Lower lobe of right lung (tissue), 2 donors: Measurements from ENCODE around the gene ZNF274. TPM values are rescaled to one million over a fixed set of nuclear protein-coding genes. Genes with fewer than 3 reads are reported as not detected.

Experiments
- ATAC-seq, 2 donors: fragments of 200-7000 bp; cut with Tn5 transposase; one replicate each; pipeline ENCODE4 v1.9.1; 2020 to 2022; ENCODE audit warnings: mild to moderate bottlenecking in 2 of 2, moderate library complexity in 2 of 2
- DNase-seq: peaks from one replicate; pipeline ENCODE4 v3.0.0-alpha.2; 2020
- H3K27ac ChIP-seq: fragments of 200-600 bp; one replicate; pipeline ENCODE4 v1.8.0; 2022
- H3K27me3 ChIP-seq: fragments of 200-600 bp; one replicate; pipeline ENCODE4 v1.8.0; 2022; ENCODE audit warnings: low read depth
- H3K36me3 ChIP-seq: fragments of 200-600 bp; one replicate; pipeline ENCODE4 v1.8.0; 2022; ENCODE audit warnings: mild to moderate bottlenecking
- H3K4me1 ChIP-seq: fragments of 200-600 bp; one replicate; pipeline ENCODE4 v1.8.0; 2022
- H3K4me3 ChIP-seq: fragments of 200-600 bp; one replicate; pipeline ENCODE4 v1.8.0; 2022; ENCODE audit warnings: mild to moderate bottlenecking
- H3K9me3 ChIP-seq: fragments of 200-600 bp; one replicate; pipeline ENCODE4 v1.8.0; 2022
- intact Hi-C: fragments of 100-400 bp; cut with DNase I; formaldehyde crosslinking; loops from one replicate; pipeline ENCODE4 v1.11.0; 2022
- total RNA-seq: library from RNA; stranded (reverse); fragmentation: NEBNext Ultra II Directional; extraction: Animal tissue kit (Norgen Biotek cat#: 25700); gene quantifications from one replicate; pipeline ENCODE4 v1.2.1, GENCODE V29; 2021
- TF ChIP-seq, protein P1 (sequence below): fragments of 200-600 bp; IDR thresholded peaks from one replicate; pipeline ENCODE4 v1.8.0; 2022; ENCODE audit warnings: antibody characterized with exemption, mild to moderate bottlenecking
- donor health status: DM: no; HTN: yes; CAD: no; lungs with severe emphysema.

Gene ZNF274
- total RNA-seq, 1 donor from 2014 or later, result 27.6 TPM

DNA sequence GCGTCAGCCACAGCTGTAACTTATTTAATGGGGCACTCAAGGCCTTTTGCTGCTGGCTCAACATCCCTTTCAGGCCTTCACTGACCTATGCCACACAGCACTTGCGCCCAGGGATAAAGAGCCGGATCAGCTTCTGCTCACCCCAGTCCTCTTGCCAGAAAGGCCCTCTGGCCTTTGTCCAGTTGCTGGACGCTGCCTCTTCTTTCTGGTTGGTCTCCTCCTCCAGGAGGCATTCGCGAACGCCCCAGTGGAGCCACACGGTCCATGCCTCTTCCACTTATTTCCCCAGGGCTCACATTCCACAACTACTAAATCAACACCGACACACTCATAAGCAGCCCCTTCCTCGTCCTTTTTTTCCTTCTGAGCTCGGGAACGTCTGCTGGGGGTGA is 28.6 kb upstream of the ZNF274 start:
- peak; percentile 43 to 44 for ATAC-seq
- intact Hi-C loops, result no loop called here

DNA sequence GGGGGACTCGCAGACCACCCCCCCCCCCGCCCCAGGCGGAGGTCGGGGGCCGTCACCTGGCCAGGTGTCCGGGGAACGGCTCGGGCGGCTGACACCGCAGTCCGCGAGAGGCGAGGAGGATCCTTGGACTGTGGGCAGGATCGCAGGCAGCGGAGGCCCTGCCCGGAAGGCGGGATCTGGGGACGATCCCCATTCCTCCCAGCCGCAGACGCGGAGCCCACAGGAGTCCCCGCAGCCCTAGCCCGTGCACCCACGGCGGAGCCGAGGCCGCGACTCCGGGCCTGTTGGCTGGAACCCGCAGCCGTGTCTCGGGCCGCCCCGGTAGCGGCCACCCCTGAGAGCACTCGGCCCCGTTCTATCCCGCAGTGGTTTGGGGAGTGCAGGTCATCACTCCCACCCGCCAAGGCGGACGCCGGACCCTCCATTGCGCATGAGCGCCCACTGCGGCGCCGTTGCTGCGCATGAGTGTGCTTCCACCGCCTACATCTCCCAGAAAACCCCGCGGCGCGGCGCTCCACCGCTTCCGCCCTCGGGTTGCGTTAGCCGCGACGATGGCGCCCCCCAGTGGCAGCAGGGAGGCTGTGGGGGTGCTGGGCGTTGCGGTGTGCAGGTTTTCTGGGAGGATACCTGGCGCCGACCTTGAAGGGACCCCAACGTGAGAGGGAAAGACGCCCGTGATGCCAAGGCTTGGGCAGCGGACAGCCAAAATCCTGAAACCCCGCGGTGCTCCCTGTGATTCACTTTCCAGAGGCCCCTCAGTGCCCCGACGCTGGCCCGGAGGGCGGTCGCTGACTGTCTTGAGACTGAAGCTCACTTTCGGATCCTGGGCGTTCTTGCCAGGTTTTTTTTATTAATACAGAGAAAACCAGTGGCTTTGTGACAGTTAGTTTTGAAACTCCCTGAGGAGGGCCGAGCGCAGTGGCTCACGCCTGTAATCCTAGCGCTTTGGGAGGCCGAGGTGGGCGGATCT is 27.9 kb upstream of the ZNF274 start:
- Histone ChIP-seq H3K36me3 (no peaks in the 10 kb centered on the region), H3K4me3 (peak overlapping the region; percentile 92), H3K9me3 (peaks cover 6% of the 10 kb centered on the region), H3K27me3 (no peaks in the 10 kb centered on the region), H3K4me1 (peaks cover 20% of the 10 kb centered on the region), H3K27ac (peak overlapping the region; percentile 90)
- intact Hi-C loops, result loop anchor here (5.0 kb wide), 1 partner anchor 133 kb away; no protein-coding TSS in a partner anchor
- peak; percentile 96 for DNase-seq
- TF ChIP-seq, protein P1, sequence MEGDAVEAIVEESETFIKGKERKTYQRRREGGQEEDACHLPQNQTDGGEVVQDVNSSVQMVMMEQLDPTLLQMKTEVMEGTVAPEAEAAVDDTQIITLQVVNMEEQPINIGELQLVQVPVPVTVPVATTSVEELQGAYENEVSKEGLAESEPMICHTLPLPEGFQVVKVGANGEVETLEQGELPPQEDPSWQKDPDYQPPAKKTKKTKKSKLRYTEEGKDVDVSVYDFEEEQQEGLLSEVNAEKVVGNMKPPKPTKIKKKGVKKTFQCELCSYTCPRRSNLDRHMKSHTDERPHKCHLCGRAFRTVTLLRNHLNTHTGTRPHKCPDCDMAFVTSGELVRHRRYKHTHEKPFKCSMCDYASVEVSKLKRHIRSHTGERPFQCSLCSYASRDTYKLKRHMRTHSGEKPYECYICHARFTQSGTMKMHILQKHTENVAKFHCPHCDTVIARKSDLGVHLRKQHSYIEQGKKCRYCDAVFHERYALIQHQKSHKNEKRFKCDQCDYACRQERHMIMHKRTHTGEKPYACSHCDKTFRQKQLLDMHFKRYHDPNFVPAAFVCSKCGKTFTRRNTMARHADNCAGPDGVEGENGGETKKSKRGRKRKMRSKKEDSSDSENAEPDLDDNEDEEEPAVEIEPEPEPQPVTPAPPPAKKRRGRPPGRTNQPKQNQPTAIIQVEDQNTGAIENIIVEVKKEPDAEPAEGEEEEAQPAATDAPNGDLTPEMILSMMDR, result peak; percentile 95
- peak; percentile 98 to 99 for ATAC-seq

More for the DNA sequence above, 28.6 kb upstream of the ZNF274 start:
- Histone ChIP-seq H3K27me3 (no peaks in the 10 kb centered on the region), H3K4me1 (peaks cover 26% of the 10 kb centered on the region), H3K4me3 (peak overlapping the region; percentile 92), H3K9me3 (peaks cover 6% of the 10 kb centered on the region), H3K27ac (peak overlapping the region; percentile 90), H3K36me3 (no peaks in the 10 kb centered on the region)
- TF ChIP-seq, protein P1, result no peak
- peak; percentile 48 for DNase-seq

DNA sequence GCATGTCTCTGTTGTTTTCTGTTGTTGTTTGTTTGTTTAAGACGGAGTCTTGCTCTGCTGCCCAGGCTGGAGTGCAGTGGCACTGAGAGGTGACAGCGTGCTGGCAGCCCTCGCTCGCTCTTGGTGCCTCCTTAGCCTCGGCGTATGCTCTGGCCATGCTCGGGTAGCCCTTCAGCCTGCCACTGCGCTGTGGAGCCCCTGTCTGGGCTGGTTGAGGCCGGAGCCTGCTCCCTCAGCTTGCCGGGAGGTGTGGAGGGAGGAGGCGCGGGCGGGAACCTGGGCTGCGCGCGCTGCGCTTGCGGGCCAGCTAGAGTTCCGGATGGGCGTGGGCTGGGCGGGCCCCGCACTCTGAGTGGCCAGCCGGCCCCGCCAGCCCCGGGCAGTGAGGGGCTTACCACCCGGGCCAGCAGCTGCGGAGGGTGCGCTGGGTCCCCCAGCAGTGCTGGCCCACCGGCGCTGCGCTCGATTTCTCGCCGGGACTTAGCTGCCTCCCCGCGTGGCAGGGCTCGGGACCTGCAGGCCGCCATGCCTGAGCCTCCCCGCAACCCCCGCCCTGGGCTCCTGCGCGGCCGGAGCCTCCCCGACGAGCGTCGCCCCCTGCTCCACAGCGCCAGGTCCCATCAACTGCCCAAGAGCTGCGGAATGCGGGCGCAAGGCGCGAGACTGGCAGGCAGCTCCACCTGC is 25.7 kb upstream of the ZNF274 start:
- Histone ChIP-seq H3K4me3 (no peak overlapping the region), H3K36me3 (no peaks in the 10 kb centered on the region), H3K27ac (no peak overlapping the region), H3K4me1 (peaks cover 17% of the 10 kb centered on the region), H3K9me3 (peaks cover 20% of the 10 kb centered on the region), H3K27me3 (no peaks in the 10 kb centered on the region)
- DNase-seq (no peak), ATAC-seq (no peak)
- TF ChIP-seq, protein P1, result no peak
- intact Hi-C loops, result loop anchor here (5.0 kb wide), 1 partner anchor 135 kb away; no protein-coding TSS in a partner anchor

DNA sequence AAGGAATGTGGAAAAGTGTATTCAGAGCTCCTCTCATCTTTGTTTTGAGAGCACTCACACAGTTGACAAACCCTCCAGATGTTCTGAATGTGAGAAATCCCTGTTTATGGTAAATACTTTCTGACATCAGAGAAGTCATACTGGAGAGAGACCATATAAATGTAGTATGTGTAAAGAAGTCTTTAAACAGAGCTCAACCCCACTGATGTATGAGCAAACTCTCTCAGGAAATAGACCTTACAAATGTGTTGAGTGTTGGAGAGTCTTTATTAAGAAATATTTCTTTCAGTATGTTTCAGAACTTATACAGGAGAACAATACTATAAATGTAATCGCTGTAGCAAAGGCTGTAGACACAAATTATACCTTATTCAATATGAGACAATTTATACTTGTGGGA is 16.6 kb upstream of the ZNF274 start:
- Histone ChIP-seq H3K27ac (no peak overlapping the region), H3K4me3 (no peak overlapping the region), H3K27me3 (no peaks in the 10 kb centered on the region), H3K4me1 (no peaks in the 10 kb centered on the region), H3K36me3 (no peaks in the 10 kb centered on the region), H3K9me3 (peaks cover 96% of the 10 kb centered on the region)
- DNase-seq (no peak), ATAC-seq (no peak)
- TF ChIP-seq, protein P1, result no peak
- intact Hi-C loops, result no loop called here

DNA sequence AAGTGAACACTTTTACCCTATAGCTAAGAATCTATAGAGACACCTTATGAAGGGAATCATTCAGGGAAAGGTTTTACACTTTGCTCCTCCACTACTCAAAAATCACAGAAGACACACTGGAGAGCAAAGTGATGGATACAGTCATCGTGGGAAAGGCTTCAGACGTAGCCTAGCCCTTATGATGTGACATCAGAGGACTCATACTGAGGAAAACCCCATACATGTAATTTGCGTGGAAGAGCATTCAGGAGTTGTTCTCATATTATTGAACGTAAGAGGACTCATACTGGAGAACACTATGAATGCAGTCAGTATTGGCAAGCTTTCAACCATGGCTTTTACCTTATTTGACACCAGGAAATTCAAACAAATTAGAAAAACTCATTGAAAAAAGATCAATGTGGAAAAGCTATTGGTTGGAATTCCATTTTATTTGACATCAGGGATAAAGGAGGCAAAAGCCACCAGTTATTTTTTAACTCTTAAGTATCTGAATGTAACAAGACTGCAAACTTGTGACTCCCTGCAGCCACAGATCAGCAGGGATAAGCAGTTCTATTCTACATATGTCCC is 16.1 kb upstream of the ZNF274 start:
- H3K9me3 ChIP-seq, result peaks cover 98% of the 10 kb centered on the region

More for the DNA sequence above, 16.1 kb upstream of the ZNF274 start:
- Histone ChIP-seq H3K27ac (no peak overlapping the region), H3K27me3 (no peaks in the 10 kb centered on the region), H3K4me1 (no peaks in the 10 kb centered on the region), H3K36me3 (no peaks in the 10 kb centered on the region), H3K4me3 (no peak overlapping the region)
- ATAC-seq, result no peak
- intact Hi-C loops, result no loop called here
- no peak for DNase-seq
- TF ChIP-seq, protein P1, result no peak
